K562 (cell line): ENCODE measurements around the gene NDRG3. TPM values are rescaled to one million over a fixed set of nuclear protein-coding genes. Genes with fewer than 3 reads are reported as not detected.

Source experiments
- ATAC-seq: fragments of 200-7000 bp; cut with Tn5 transposase; 3 replicates; pipeline ENCODE4 v1.9.1; 2020; ENCODE audit warnings: moderate library complexity
- BruUV-seq: library from RNA; stranded (reverse); fragments of 400-500 nt; replicated peaks from 2 replicates; lab custom pipeline; 2021; lab: Mats Ljungman, UMichigan
- CTCF ChIA-PET: fragments of 300-600 bp; formaldehyde crosslinking; extraction: SDS; loops from one replicate; lab custom pipeline; 2021; ENCODE audit warnings: low intra/inter-chr PET ratio; lab: Yijun Ruan, JAX
- POLR2A ChIA-PET: fragments of 300-600, 350-650 bp; sonication (Branson Sonifier 250); formaldehyde crosslinking; extraction: SDS; loops from one replicate; lab custom pipeline; 2021; ENCODE audit warnings: antibody characterized with exemption, inconsistent platforms; lab: Yijun Ruan, JAX
- DNase-seq, 4 experiments: peaks; one replicate each; pipeline versions ENCODE4 v3.0.0 to v3.0.0-alpha.2; 2011 to 2018; ENCODE audit warnings: low spot score in 3 of 4, mixed read lengths in 3 of 4; ENCODE audit errors: extremely low read depth in 1 of 4
- FAIRE-seq: peaks from 2 replicates; lab custom pipeline; 2011; peaks lifted over from hg19 to GRCh38; lab: Jason Lieb, UNC
- H2AFZ ChIP-seq: 2 replicates; pipeline ENCODE4 v1.6.0; 2011; ENCODE audit warnings: low read depth, low read length, control low read depth, inconsistent platforms
- H3K27ac ChIP-seq: fragments of 200-600 bp; 3 replicates; pipeline ENCODE4 v1.8.0; 2011; ENCODE audit warnings: low read depth, mild to moderate bottlenecking, control low read depth, inconsistent platforms, low read length, moderate library complexity, mixed read lengths; ENCODE audit errors: extremely low read depth
- H3K27me3 ChIP-seq, 2 experiments: fragments of 300-600 bp in 1 of 2; 2 replicates in 1 of 2; 3 replicates in 1 of 2; pipeline versions ENCODE4 v1.6.0 to v1.8.0; 2011; ENCODE audit warnings: inconsistent platforms in 2 of 2, low read length in 2 of 2, mild to moderate bottlenecking in 1 of 2, mixed read lengths in 1 of 2, moderate library complexity in 1 of 2; ENCODE audit not compliant: control insufficient read depth in 2 of 2, insufficient read depth in 2 of 2
- H3K36me3 ChIP-seq: fragments of 300-600 bp; 3 replicates; pipeline ENCODE4 v1.8.0; 2011; ENCODE audit warnings: mild to moderate bottlenecking, low read length, inconsistent platforms; ENCODE audit not compliant: control insufficient read depth, insufficient read depth
- H3K4me1 ChIP-seq, 2 experiments: fragments of 200-600 bp in 1 of 2; replicated peaks in 1 of 2; 2 replicates in 1 of 2; 3 replicates in 1 of 2; pipeline versions ENCODE4 v1.5.1 to v1.8.0; 2011; ENCODE audit warnings: inconsistent platforms in 2 of 2, low read length in 2 of 2, mild to moderate bottlenecking in 1 of 2, mixed read lengths in 1 of 2, moderate library complexity in 1 of 2; ENCODE audit not compliant: control insufficient read depth in 2 of 2, insufficient read depth in 2 of 2
- H3K4me2 ChIP-seq: 2 replicates; pipeline ENCODE4 v1.6.1; 2011; ENCODE audit warnings: low read length, control low read depth, inconsistent platforms, mixed read lengths; ENCODE audit not compliant: insufficient read depth
- H3K4me3 ChIP-seq: fragments of 200-600 bp; sonication (generic), shearing (Covaris generic); 2 replicates; pipeline ENCODE4 v1.5.1; 2016; ENCODE audit warnings: control low read depth, inconsistent platforms
- H3K79me2 ChIP-seq: fragments of 200-600 bp; 3 replicates; pipeline ENCODE4 v1.8.0; 2011; ENCODE audit warnings: low read length, inconsistent platforms; ENCODE audit not compliant: control insufficient read depth, insufficient read depth
- H3K9ac ChIP-seq, 2 experiments: 2 replicates each; pipeline versions ENCODE4 v1.6.0 to v1.6.1; 2011; ENCODE audit warnings: low read depth in 2 of 2, low read length in 2 of 2, control low read depth in 1 of 2, inconsistent platforms in 1 of 2, mild to moderate bottlenecking in 1 of 2, mixed read lengths in 1 of 2; ENCODE audit not compliant: insufficient read depth in 1 of 2
- H3K9me1 ChIP-seq: one replicate; pipeline ENCODE4 v1.6.0; 2011; ENCODE audit warnings: inconsistent platforms, mild to moderate bottlenecking, low read length, moderate library complexity; ENCODE audit not compliant: control insufficient read depth, insufficient read depth
- H3K9me3 ChIP-seq: replicated peaks from 2 replicates; pipeline ENCODE4 v1.5.1; 2011; ENCODE audit warnings: low read depth, low read length, inconsistent platforms; ENCODE audit not compliant: control insufficient read depth, insufficient read depth
- H4K20me1 ChIP-seq: replicated peaks from 2 replicates; pipeline ENCODE4 v1.6.1; 2011; ENCODE audit warnings: low read length, inconsistent platforms, mixed read lengths; ENCODE audit not compliant: control insufficient read depth, insufficient read depth
- ARHGAP35 ChIP-seq: fragments of 450-650 bp; IDR thresholded peaks from 2 replicates; pipeline ENCODE4 v1.6.1; 2018; ENCODE audit not compliant: partially characterized antibody
- CEBPG ChIP-seq, 3 experiments: fragments of 200-800 bp in 1 of 3; sonication (Bioruptor generic) in 1 of 3; sonication (generic) in 1 of 3; formaldehyde crosslinking in 1 of 3; IDR thresholded peaks in 2 of 3; conservative IDR thresholded peaks in 1 of 3; 2 replicates each; pipeline versions ENCODE4 v1.6.1 to v1.8.0; 2016 to 2022; ENCODE audit warnings: missing compliant biosample characterization in 2 of 3, missing genetic modification characterization in 2 of 3, mild to moderate bottlenecking in 1 of 3, missing genetic modification reagents in 1 of 3
- HOXB6 ChIP-seq: fragments of 250-450 bp; sonication (Bioruptor Pico); IDR thresholded peaks from 2 replicates; pipeline ENCODE4 v1.5.1; 2022; ENCODE audit warnings: mild to moderate bottlenecking, borderline replicate concordance
- NR2C2 ChIP-seq, 2 experiments: fragments of 200-800 bp in 1 of 2; sonication (Bioruptor generic) in 1 of 2; sonication (generic) in 1 of 2; formaldehyde crosslinking in 1 of 2; IDR thresholded peaks; 2 replicates each; pipeline versions ENCODE4 v1.6.1 to v1.8.0; 2016 to 2022; ENCODE audit warnings: mild to moderate bottlenecking in 1 of 2, missing compliant biosample characterization in 1 of 2, missing genetic modification characterization in 1 of 2, missing genetic modification reagents in 1 of 2
- PHB ChIP-seq: fragments of 250-450 bp; sonication (Bioruptor Pico); IDR thresholded peaks from 2 replicates; pipeline ENCODE4 v1.5.0; 2021
- POLR2AphosphoS2 ChIP-seq: IDR thresholded peaks from 2 replicates; pipeline ENCODE4 v1.6.1; 2012; ENCODE audit warnings: low read length, improper control_type of control experiment
- RREB1 ChIP-seq: fragments of 250-450 bp; sonication (Bioruptor Pico); IDR thresholded peaks from 2 replicates; pipeline ENCODE4 v1.4.0; 2020
- THRA ChIP-seq: fragments of 450-650 bp; IDR thresholded peaks from 2 replicates; pipeline ENCODE4 v1.6.1; 2017; ENCODE audit warnings: mild to moderate bottlenecking, moderate library complexity
- ZC3H4 ChIP-seq: sonication (generic); formaldehyde crosslinking; IDR thresholded peaks from 2 replicates; pipeline ENCODE4 v1.9.0; 2021; ENCODE audit warnings: missing genetic modification reagents, borderline replicate concordance
- ZNF778 ChIP-seq: fragments of 450-650 bp; formaldehyde crosslinking; IDR thresholded peaks from 2 replicates; pipeline ENCODE4 v1.4.0; 2020; ENCODE audit warnings: mild to moderate bottlenecking, moderate library complexity
- WGBS: fragments of 100-300 bp; shearing (Covaris generic); methylation state at CpG from one replicate; pipeline ENCODE4 v1.1.6; 2016; ENCODE audit warnings: low coverage, mixed read lengths; ENCODE audit not compliant: insufficient coverage; ENCODE audit errors: missing lambda C conversion rate; 5-methylcytosine and 5-hydroxymethylcytosine counted together
- in situ Hi-C: fragments of 300-500 bp; cut with MboI; formaldehyde crosslinking; loops from 4 replicates; pipeline ENCODE4 v1.15.0; 2018; ENCODE audit warnings: inconsistent platforms, mixed read lengths
- intact Hi-C: fragments of 100-400 bp; cut with micrococcal nuclease; formaldehyde crosslinking; loops from 2 replicates; pipeline ENCODE4 v1.14.2; 2022
- polyA plus RNA-seq, 8 experiments: library from polyadenylated mRNA; depleted of rRNA in 4 of 8; stranded (reverse) in 5 of 8; unstranded in 3 of 8; fragments of >200 nt; fragmentation: Nextera tagmentation in 2 of 8; fragmentation: Illumina TruSeq in 1 of 8; extraction: Ambion mirVana in 2 of 8; extraction: Trizol in 1 of 8; gene quantifications; 2 replicates each; pipeline versions ENCODE4 v1.2.1 to v1.2.3, GENCODE V29; 2011 to 2014; ENCODE audit warnings: inconsistent platforms in 1 of 8, missing spikeins in 1 of 8
- total RNA-seq, 7 experiments: library from RNA; depleted of rRNA in 6 of 7; stranded (reverse); fragments of >200 nt in 6 of 7; fragmentation: Illumina TruSeq in 2 of 7; extraction: Trizol in 2 of 7; gene quantifications; 2 replicates each; pipeline versions ENCODE4 v1.2.1 to v1.2.3, GENCODE V29; 2011 to 2021; ENCODE audit warnings: low replicate concordance in 1 of 7
- TF ChIP-seq, protein P1 (sequence below): fragments of 450-650 bp; formaldehyde crosslinking; IDR thresholded peaks from 2 replicates; pipeline ENCODE4 v1.4.0; 2022; ENCODE audit warnings: missing genetic modification characterization

Gene NDRG3
- total and polyA plus RNA-seq, 9 of the 15 experiments (the other 6 are each of a cell fraction or from before 2014, with no cell fraction given) = 14.6 to 39.4 (median 24.4) TPM

GRCh38 chr20:36726168-36726567 is 19.7 kb downstream of the NDRG3 start:
- WGBS = 79% methylated on average over 3 of the region's 3 CpGs
- Histone ChIP-seq H3K36me3 (no peaks in the 10 kb centered on the region; the same call in 2 of the 3 replicates), H3K9ac (no peak overlapping the region), H2AFZ (no peak overlapping the region), H3K27ac (no peak overlapping the region), H3K4me2 (no peak overlapping the region), H3K4me3 (no peak overlapping the region), H3K27me3 (no peaks in the 10 kb centered on the region)
- ATAC-seq (no peak), DNase-seq (no peak), FAIRE-seq (no peak)
- intact Hi-C loops = no loop called here
- TF ChIP-seq ZNF778 (CRISPR knock-in tag) = no peak
- no peak for TF ChIP-seq ZC3H4 (CRISPR knock-in tag)
- TF ChIP-seq NR2C2 (CRISPR knock-in tag; IDR thresholded peaks at IDR 0.05) = no peak
- no peak for TF ChIP-seq NR2C2 (tag; IDR thresholded peaks at IDR 0.05)
- no peak for TF ChIP-seq POLR2AphosphoS2
- no peak for TF ChIP-seq CEBPG (CRISPR knock-in tag; IDR thresholded peaks at IDR 0.05)
- TF ChIP-seq CEBPG (tag; conservative IDR thresholded peaks at IDR 0.05 in 1 of 2, IDR thresholded peaks at IDR 0.05 in 1 of 2) = no peak
- TF ChIP-seq PHB (CRISPR knock-in tag) = no peak
- TF ChIP-seq HOXB6 (CRISPR knock-in tag) = no peak
- TF ChIP-seq ARHGAP35 = no peak
- TF ChIP-seq THRA = no peak
- TF ChIP-seq, protein P1, sequence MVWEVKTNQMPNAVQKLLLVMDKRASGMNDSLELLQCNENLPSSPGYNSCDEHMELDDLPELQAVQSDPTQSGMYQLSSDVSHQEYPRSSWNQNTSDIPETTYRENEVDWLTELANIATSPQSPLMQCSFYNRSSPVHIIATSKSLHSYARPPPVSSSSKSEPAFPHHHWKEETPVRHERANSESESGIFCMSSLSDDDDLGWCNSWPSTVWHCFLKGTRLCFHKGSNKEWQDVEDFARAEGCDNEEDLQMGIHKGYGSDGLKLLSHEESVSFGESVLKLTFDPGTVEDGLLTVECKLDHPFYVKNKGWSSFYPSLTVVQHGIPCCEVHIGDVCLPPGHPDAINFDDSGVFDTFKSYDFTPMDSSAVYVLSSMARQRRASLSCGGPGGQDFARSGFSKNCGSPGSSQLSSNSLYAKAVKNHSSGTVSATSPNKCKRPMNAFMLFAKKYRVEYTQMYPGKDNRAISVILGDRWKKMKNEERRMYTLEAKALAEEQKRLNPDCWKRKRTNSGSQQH = no peak
- TF ChIP-seq RREB1 (CRISPR knock-in tag) = no peak
- TF ChIP-seq, all 486 proteins: peak for 0
- H3K4me1 ChIP-seq = no peaks in the 10 kb centered on the region
- CTCF ChIA-PET = no interaction called here
- no TSS peak for BruUV-seq
- H3K9me3 ChIP-seq = no peaks in the 10 kb centered on the region
- in situ Hi-C loops = no loop called here
- no peaks in the 10 kb centered on the region for H3K9me1 ChIP-seq
- no peaks in the 10 kb centered on the region for H4K20me1 ChIP-seq
- POLR2A ChIA-PET = interaction anchor here (0.8 to 1.4 kb wide), 2 partner anchors 10 to 47 kb away, joined by 3 to 4 read pairs; partner anchors contain the start of gene DSN1
- H3K79me2 ChIP-seq = no peaks in the 10 kb centered on the region
